HepG2 (cell line): Measurements from ENCODE around the gene U2AF2. TPM values are rescaled to one million over a fixed set of nuclear protein-coding genes. Genes with fewer than 3 reads are reported as not detected.
A peak's percentile ranks its signal among the peaks of the same experiment; 100 is the strongest.

Experiments used
- AGO1 ChIP-seq: fragments of 200-400 bp; formaldehyde crosslinking; IDR thresholded peaks from 2 replicates; pipeline ENCODE4 v1.6.1; 2017; ENCODE audit warnings: mild to moderate bottlenecking, low read depth, low read length, moderate library complexity; ENCODE audit not compliant: poor library complexity, severe bottlenecking
- BRD4 ChIP-seq: sonication (generic); formaldehyde crosslinking; IDR thresholded peaks from 2 replicates; pipeline ENCODE4 v1.4.0; 2020; ENCODE audit warnings: missing genetic modification reagents
- FOXM1 ChIP-seq: sonication (generic); formaldehyde crosslinking; IDR thresholded peaks from 2 replicates; pipeline ENCODE4 v1.5.0; 2020; ENCODE audit warnings: missing genetic modification reagents
- MED13 ChIP-seq: sonication (generic); formaldehyde crosslinking; IDR thresholded peaks from 2 replicates; pipeline ENCODE4 v1.5.0; 2020; ENCODE audit warnings: missing genetic modification reagents
- NCOA1 ChIP-seq: sonication (generic); formaldehyde crosslinking; IDR thresholded peaks from 2 replicates; pipeline ENCODE4 v1.9.0; 2021; ENCODE audit warnings: missing genetic modification reagents
- SNAPC2 ChIP-seq: sonication (generic); formaldehyde crosslinking; IDR thresholded peaks from 2 replicates; pipeline ENCODE4 v1.8.1; 2022; ENCODE audit warnings: mild to moderate bottlenecking, missing genetic modification reagents
- STAG1 ChIP-seq: sonication (generic); formaldehyde crosslinking; IDR thresholded peaks from 2 replicates; pipeline ENCODE4 v1.4.0; 2020; ENCODE audit warnings: missing genetic modification reagents
- ZNF441 ChIP-seq: sonication (generic); formaldehyde crosslinking; IDR thresholded peaks from 2 replicates; pipeline ENCODE4 v1.7.0; 2021; ENCODE audit warnings: missing genetic modification reagents, borderline replicate concordance
- ZNF564 ChIP-seq: sonication (generic); formaldehyde crosslinking; IDR thresholded peaks from 2 replicates; pipeline ENCODE4 v1.8.1; 2023; ENCODE audit warnings: mild to moderate bottlenecking, missing genetic modification reagents
- ZNF773 ChIP-seq: sonication (generic); formaldehyde crosslinking; IDR thresholded peaks from 2 replicates; pipeline ENCODE4 v1.4.0; 2020; ENCODE audit warnings: missing genetic modification reagents, borderline replicate concordance
- ZNF777 ChIP-seq: sonication (generic); formaldehyde crosslinking; IDR thresholded peaks from 2 replicates; pipeline ENCODE4 v1.4.0; 2020; ENCODE audit warnings: missing genetic modification reagents
- ZSCAN31 ChIP-seq: sonication (generic); formaldehyde crosslinking; IDR thresholded peaks from 2 replicates; pipeline ENCODE4 v1.5.0; 2020; ENCODE audit warnings: low read depth, mild to moderate bottlenecking, missing genetic modification reagents
- polyA plus RNA-seq, 8 experiments: library from polyadenylated mRNA; depleted of rRNA in 3 of 8; stranded (reverse) in 7 of 8; unstranded in 1 of 8; fragments of >200 nt; fragmentation: Illumina TruSeq in 4 of 8; extraction: Trizol in 4 of 8; gene quantifications; 2 replicates each; pipeline versions ENCODE4 v1.2.1 to v1.2.3, GENCODE V29; 2011 to 2016; ENCODE audit warnings: low read depth in 4 of 8, missing spikeins in 1 of 8, mixed read lengths in 1 of 8; ENCODE audit not compliant: insufficient read depth in 1 of 8
- total RNA-seq, 5 experiments: library from RNA; depleted of rRNA; stranded (reverse); fragments of >200 nt; fragmentation: Illumina TruSeq; extraction: Trizol; gene quantifications; 2 replicates each; pipeline ENCODE4 v1.2.3, GENCODE V29; 2016; ENCODE audit warnings: low read depth in 1 of 5
- TF ChIP-seq, protein P1 (sequence below), 2 experiments: fragments of 450-650 bp in 1 of 2; sonication (generic) in 1 of 2; formaldehyde crosslinking; IDR thresholded peaks; 2 replicates each; pipeline versions ENCODE4 v1.5.0 to v1.8.0; 2020 to 2022; ENCODE audit warnings: mild to moderate bottlenecking in 1 of 2, missing genetic modification reagents in 1 of 2
- TF ChIP-seq, protein P2 (sequence below): sonication (generic); formaldehyde crosslinking; IDR thresholded peaks from 2 replicates; pipeline ENCODE4 v1.4.0; 2020; ENCODE audit warnings: missing genetic modification reagents
- TF ChIP-seq, protein P3 (sequence below): sonication (generic); formaldehyde crosslinking; IDR thresholded peaks from 2 replicates; pipeline ENCODE4 v1.5.1; 2020; ENCODE audit warnings: missing genetic modification reagents, mild to moderate bottlenecking, borderline replicate concordance
- TF ChIP-seq, protein P4 (sequence below): sonication (generic); formaldehyde crosslinking; IDR thresholded peaks from 2 replicates; pipeline ENCODE4 v1.4.0; 2020; ENCODE audit warnings: mild to moderate bottlenecking, missing genetic modification reagents, borderline replicate concordance
- TF ChIP-seq, protein P5 (sequence below): sonication (generic); formaldehyde crosslinking; IDR thresholded peaks from 2 replicates; pipeline ENCODE4 v1.4.0; 2020; ENCODE audit warnings: mild to moderate bottlenecking, missing genetic modification reagents

Gene U2AF2
- total and polyA plus RNA-seq, 2 of the 13 experiments (the other 11 are each of a cell fraction or from before 2014, with no cell fraction given), result 84.3 to 124 TPM

DNA sequence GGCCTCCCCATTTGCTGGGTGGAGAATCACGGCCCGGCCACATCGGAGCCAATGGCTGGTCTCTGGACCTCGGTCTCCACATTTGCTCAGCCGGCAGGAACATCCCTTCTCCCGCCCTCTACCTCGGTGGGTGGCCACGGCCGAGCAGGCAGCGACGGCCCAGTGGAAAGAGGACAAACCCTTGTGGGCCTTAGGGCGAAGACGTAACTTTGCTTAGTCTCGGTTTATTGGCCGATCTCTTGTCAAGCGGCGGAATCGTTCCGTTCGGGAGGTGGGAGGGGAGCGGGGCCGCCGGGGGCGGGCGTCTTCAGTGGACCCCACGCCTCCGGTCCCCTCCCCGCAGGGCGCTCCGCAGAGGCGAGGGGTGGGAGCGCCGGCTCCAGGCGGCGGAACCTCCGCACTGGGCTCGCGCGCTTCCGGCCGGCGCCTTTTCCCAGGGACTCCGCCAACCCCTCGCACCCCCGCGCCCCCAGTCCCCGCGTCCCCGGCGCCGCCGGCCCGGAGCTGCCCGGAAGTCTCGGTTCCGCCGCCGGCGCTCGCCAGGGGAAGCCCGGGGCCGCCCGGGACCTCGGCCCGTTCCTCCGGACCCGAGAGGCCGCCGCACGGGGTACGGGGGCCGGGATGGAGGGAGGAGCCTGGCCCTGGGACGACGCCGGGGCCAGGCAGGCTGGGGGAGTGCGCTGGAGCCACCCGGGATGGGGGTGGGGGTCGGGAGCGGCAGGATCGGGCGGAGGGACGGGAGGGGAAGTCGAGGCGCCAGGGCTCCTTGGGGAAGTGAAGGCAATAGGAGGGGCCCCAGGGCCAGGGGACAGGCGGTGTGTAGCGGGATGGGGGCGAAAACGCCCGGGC is 14.0 kb upstream of the U2AF2 start, which contains the start of gene ZNF580 (continued):
- TF ChIP-seq, protein P1, sequence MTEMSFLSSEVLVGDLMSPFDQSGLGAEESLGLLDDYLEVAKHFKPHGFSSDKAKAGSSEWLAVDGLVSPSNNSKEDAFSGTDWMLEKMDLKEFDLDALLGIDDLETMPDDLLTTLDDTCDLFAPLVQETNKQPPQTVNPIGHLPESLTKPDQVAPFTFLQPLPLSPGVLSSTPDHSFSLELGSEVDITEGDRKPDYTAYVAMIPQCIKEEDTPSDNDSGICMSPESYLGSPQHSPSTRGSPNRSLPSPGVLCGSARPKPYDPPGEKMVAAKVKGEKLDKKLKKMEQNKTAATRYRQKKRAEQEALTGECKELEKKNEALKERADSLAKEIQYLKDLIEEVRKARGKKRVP (CRISPR knock-in tag; IDR thresholded peaks at IDR 0.05), result 0 out of 4 replicates have a peak, but pooled peaks of 1 of the 2 experiments have one; percentile 20
- peak; percentile 30; the same call in 1 of the 2 replicates for TF ChIP-seq BRD4 (CRISPR knock-in tag)
- TF ChIP-seq AGO1, result peak; percentile 97
- TF ChIP-seq STAG1 (CRISPR knock-in tag), result no peak
- peak; percentile 36 for TF ChIP-seq ZNF777 (CRISPR knock-in tag)
- TF ChIP-seq ZNF441 (CRISPR knock-in tag), result 0 out of 2 replicates have a peak, but pooled peaks have one; percentile 9
- TF ChIP-seq ZNF773 (CRISPR knock-in tag), result no peak
- TF ChIP-seq ZSCAN31, result peak; percentile 56; the same call in 1 of the 2 replicates
- TF ChIP-seq, protein P2, sequence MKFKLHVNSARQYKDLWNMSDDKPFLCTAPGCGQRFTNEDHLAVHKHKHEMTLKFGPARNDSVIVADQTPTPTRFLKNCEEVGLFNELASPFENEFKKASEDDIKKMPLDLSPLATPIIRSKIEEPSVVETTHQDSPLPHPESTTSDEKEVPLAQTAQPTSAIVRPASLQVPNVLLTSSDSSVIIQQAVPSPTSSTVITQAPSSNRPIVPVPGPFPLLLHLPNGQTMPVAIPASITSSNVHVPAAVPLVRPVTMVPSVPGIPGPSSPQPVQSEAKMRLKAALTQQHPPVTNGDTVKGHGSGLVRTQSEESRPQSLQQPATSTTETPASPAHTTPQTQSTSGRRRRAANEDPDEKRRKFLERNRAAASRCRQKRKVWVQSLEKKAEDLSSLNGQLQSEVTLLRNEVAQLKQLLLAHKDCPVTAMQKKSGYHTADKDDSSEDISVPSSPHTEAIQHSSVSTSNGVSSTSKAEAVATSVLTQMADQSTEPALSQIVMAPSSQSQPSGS (CRISPR knock-in tag), result no peak
- TF ChIP-seq, protein P3, sequence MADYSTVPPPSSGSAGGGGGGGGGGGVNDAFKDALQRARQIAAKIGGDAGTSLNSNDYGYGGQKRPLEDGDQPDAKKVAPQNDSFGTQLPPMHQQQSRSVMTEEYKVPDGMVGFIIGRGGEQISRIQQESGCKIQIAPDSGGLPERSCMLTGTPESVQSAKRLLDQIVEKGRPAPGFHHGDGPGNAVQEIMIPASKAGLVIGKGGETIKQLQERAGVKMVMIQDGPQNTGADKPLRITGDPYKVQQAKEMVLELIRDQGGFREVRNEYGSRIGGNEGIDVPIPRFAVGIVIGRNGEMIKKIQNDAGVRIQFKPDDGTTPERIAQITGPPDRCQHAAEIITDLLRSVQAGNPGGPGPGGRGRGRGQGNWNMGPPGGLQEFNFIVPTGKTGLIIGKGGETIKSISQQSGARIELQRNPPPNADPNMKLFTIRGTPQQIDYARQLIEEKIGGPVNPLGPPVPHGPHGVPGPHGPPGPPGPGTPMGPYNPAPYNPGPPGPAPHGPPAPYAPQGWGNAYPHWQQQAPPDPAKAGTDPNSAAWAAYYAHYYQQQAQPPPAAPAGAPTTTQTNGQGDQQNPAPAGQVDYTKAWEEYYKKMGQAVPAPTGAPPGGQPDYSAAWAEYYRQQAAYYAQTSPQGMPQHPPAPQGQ (CRISPR knock-in tag), result no peak
- TF ChIP-seq MED13 (CRISPR knock-in tag), result 0 out of 2 replicates have a peak, but pooled peaks have one; percentile 58
- TF ChIP-seq FOXM1 (CRISPR knock-in tag), result no peak
- no peak; the same call in 1 of the 2 replicates for TF ChIP-seq NCOA1 (CRISPR knock-in tag)
- TF ChIP-seq SNAPC2 (CRISPR knock-in tag), result no peak
- TF ChIP-seq ZNF564 (CRISPR knock-in tag), result peak; percentile 13; the same call in 1 of the 2 replicates
- TF ChIP-seq, protein P4, sequence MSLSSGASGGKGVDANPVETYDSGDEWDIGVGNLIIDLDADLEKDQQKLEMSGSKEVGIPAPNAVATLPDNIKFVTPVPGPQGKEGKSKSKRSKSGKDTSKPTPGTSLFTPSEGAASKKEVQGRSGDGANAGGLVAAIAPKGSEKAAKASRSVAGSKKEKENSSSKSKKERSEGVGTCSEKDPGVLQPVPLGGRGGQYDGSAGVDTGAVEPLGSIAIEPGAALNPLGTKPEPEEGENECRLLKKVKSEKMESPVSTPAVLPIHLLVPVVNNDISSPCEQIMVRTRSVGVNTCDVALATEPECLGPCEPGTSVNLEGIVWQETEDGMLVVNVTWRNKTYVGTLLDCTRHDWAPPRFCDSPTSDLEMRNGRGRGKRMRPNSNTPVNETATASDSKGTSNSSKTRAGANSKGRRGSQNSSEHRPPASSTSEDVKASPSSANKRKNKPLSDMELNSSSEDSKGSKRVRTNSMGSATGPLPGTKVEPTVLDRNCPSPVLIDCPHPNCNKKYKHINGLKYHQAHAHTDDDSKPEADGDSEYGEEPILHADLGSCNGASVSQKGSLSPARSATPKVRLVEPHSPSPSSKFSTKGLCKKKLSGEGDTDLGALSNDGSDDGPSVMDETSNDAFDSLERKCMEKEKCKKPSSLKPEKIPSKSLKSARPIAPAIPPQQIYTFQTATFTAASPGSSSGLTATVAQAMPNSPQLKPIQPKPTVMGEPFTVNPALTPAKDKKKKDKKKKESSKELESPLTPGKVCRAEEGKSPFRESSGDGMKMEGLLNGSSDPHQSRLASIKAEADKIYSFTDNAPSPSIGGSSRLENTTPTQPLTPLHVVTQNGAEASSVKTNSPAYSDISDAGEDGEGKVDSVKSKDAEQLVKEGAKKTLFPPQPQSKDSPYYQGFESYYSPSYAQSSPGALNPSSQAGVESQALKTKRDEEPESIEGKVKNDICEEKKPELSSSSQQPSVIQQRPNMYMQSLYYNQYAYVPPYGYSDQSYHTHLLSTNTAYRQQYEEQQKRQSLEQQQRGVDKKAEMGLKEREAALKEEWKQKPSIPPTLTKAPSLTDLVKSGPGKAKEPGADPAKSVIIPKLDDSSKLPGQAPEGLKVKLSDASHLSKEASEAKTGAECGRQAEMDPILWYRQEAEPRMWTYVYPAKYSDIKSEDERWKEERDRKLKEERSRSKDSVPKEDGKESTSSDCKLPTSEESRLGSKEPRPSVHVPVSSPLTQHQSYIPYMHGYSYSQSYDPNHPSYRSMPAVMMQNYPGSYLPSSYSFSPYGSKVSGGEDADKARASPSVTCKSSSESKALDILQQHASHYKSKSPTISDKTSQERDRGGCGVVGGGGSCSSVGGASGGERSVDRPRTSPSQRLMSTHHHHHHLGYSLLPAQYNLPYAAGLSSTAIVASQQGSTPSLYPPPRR (CRISPR knock-in tag), result 0 out of 2 replicates have a peak, but pooled peaks have one; percentile 24
- TF ChIP-seq, protein P5, sequence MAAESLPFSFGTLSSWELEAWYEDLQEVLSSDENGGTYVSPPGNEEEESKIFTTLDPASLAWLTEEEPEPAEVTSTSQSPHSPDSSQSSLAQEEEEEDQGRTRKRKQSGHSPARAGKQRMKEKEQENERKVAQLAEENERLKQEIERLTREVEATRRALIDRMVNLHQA, result no peak
